ENCODE results near the gene EPB41.

DNA sequence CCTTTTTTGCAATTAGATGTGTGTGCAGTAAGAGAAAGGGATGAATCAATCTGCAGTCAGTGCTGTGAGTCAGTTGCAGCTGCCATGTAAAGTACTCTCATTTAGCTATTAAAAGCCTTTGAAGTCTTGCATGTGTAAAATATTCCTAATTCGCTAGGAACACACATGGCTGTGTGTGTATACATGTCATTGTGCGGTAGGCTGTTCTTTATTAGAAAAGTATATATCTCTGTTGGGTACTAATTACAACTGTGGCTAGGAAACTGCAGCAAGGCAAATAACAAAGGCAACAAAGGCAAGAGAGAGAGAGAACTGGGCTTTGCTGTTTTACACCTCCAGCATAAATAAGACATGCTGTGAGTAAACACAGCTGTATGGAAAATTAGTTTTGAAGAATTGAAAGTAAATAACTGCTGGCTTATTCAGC, 41.7 kb downstream of the EPB41 start:
- TF ChIP-seq CTCF (IDR thresholded peaks at IDR 0.05) = no peak
- TF ChIP-seq POLR2A (IDR thresholded peaks at IDR 0.05) = no peak

Measured in Peyer's patch (tissue), 4 donors.